Myocyte (in vitro differentiated cells): ENCODE results near the gene HPRT1. TPM values are rescaled to one million over a fixed set of nuclear protein-coding genes. Genes with fewer than 3 reads are reported as not detected.

ENCODE experiments used
- DNase-seq: peaks from one replicate; pipeline ENCODE4 v3.0.0-alpha.2; 2012; ENCODE audit warnings: low read depth
- microRNA counts: library from miRNA; unstranded; fragments of <30 nt; microRNA quantifications from one replicate; lab custom pipeline; 2016
- microRNA-seq: library from miRNA; unstranded; fragments of <30 nt; microRNA quantifications from one replicate; pipeline ENCODE4, GENCODE V29; 2016
- total RNA-seq: library from RNA; depleted of rRNA; stranded (reverse); fragments of >200 nt; gene quantifications from 2 replicates; pipeline ENCODE4 v1.2.3, GENCODE V29; 2014

Gene HPRT1
- total RNA-seq, 1 donor from 2014 or later, result 5.4 TPM

DNA sequence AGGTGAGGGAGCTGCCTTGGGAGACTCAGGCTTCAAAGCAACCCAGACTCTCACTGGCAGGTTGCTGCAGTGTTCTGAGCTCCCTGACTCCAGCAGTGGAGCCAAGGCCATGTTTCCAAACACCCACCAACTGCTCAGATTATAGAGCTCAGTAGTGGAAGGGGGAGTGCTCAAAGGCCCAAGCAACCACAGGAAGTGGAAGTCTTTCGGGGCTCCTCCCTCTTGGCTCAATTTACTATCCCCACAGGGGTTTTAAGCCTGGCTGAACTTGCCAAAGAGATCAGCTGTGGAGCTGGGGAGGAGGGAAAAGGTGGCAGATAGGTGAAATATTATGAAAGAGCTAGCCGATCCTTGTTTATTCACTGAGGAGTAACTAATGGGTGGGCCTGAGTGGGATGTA, 82.5 kb downstream of the HPRT1 start:
- peak; percentile 80 for DNase-seq

DNA sequence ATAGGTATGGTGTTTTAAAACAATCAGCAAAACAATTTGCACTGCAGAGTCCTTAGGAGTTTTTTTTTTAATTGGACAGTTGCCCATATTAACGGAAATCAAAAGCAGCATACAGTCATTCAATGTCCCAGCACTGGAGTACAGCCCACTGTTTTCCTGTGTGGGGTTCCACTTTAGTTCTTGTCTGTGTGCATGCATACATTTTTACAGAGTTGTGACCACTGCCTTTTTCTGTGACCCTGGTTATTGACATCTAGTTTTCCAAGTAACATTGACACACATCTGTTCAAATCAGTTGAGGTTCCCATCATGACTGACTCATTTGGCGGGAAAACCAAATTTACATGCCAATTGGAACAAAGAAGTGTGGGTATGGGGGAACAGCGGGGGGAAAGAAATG, 83.3 kb downstream of the HPRT1 start:
- DNase-seq, result no peak

DNA sequence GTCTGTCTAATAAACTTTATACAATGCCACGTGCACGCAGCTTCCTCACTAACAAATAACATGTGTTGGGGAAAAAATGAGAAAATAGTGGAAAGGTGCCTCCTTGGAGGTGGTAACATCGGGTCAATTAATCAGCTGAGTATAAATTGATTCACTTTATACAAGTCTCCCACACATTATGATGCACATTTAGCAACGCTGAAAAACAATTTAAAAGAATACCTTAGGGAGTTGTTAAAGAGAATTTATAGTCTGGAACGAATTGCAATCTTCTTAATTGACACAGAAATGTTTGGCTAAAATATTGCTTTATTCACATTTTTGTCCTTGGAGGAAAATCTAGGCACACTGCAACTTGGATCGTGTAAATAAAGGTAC, 84.2 kb downstream of the HPRT1 start:
- no peak for DNase-seq

DNA sequence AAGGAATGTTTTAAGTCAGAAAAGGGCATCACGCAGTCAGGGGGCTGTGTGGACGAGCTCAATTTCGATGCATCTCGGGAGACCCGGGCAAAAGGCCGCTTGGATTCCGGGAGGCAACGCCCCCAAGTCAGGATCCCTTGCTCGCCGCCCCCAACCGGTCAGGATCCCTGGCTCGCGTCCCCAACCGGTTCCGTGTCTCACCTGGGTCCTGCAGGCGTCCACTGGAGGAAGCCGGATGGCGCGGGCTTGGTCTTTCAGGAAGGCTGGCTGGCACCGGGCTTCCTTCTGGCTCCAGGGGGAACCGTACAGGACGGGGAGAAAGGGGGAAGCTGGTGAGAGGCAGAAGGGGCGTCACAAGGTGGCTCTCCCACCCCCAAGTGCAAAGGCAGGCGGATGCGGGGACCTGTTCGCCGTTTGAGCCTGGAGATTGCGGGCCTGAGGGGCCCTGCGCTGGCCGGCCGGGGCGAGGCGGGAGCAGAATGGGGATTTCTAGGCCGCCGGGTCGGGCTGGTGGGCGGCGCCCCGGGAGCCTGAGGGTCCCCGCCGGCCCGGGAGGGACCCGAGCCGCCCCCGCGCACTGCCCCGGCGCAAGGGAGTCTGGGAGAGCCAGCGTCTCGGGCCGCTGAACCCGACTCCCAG, 84.7 kb downstream of the HPRT1 start:
- no peak for DNase-seq

DNA sequence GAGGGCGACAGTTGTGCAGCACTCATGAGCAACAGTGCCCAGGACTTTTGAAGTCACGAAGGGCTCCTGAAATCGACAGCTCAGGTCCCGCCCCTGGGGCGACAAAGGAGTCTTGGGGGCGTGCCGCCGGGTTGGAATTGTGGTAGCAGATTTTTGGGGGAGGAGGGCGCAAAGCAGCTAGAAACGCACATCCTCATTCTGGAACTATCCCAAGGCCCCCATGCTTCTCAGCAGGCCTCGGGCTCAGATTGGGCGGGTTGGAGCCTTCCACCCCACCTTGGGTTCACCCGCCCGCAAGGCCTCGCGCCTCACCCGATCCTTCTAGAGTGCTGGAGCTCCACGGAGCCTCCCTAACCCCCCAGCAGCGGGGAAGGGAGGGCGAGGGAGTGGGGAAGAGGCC, 85.5 kb downstream of the HPRT1 start:
- no peak for DNase-seq

DNA sequence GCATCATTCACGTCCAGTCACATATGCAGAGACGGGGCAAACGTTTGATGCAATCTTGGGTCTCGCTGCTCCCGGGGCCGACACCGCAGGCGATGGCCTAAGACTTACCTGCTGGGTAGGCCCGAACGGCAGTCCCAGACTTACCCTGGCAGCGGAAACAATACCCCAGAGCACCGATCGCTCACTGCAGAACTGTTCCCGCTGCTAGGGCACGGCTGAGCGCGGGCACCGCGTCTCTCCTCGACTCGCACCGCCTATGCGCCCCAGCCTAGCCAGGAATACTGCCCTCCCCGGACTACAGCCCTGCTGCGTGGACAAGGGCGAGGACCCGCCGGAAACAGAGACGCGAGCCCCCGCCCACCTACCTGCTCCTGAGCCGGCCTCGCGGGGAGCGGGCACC, 86.2 kb downstream of the HPRT1 start:
- no peak for DNase-seq

DNA sequence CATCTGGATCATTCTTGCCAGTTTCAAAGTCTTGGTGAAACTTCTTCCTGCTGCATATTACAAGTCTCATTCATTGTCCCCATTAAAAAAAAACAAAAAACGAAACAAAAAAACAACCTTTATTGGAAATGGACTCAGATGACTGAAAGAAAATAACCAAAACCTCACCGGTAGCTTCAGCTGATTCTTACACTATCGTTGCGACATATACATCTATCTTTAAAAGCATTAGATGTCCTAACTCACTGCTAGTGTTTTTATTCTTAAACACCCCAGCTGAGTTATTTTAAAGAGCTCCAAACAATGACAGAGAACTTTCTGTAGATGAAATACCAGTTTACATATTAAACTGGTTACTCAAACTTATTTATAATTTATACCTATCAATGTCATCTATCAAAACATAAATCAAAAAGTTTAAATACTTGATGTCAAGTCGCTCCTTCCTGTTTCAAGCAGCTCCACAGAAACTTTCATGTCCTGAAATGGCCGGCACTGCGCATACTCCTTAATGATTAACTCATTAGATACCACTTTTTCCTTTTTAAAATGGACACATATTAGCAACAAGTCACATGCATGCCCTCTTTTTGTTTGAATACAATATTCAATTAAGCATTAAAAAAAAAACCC, 87.2 kb downstream of the HPRT1 start:
- peak; percentile 42 for DNase-seq

DNA sequence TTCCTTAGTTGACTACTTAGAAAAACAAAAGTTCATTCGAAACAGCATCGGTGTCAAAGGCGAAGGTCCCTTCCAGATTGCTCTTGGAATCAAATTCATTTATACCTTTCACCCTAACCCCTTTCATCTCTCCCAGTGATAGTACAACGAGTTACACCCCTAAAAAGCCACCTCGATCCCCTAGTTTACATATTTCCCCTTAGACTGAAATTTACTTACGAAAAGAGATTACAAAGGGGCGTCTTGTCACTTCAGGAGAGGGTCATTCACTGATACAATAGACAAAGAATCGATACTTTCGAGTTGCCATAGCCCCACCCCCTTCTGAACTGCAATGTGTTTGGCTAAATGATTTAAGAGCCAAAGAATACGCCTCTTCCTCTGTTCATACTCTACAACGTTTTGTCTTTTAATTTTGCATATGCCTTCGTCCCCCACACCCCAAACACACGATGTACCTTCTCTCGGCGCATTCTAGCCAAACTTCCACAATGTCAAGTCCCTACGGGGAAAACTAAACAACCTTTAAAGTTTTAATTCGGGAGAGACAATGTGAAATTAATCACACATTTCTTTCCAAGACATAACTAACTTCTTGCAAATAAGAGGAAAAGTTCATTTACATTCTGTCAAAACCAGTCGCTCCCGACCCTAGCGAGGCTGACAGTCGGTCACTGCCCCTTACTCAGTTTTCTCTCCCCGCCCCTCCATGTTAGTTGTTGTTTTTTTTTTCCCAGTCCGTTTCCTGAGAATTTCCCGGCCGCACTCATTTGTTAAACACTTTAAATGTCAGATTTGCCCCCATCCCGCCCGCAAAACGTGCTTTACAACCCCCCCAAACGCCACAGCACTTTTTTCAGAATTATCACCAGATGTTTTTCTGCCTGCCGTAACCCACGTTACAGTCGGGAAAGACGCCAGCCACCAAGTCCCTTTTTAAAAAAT, 88.6 kb downstream of the HPRT1 start:
- DNase-seq, result no peak

MicroRNAs encoded within 50 kb of the gene (microRNA counts, 767-probe panel; counts per million panel counts)
- not detected for microRNA hsa-miR-424-5p (lab: Ali Mortazavi, UCI)
- microRNA hsa-miR-450a-5p (lab: Ali Mortazavi, UCI), result 14,522 counts per million, percentile 83 among the panel's probes with 10 or more counts
- microRNA hsa-miR-450b-3p (lab: Ali Mortazavi, UCI), result not detected
- microRNA hsa-miR-450b-5p (lab: Ali Mortazavi, UCI), result not detected
- 13,859 counts per million, percentile 74 among the panel's probes with 10 or more counts for microRNA hsa-miR-503 (lab: Ali Mortazavi, UCI)
- microRNA hsa-miR-542-3p (lab: Ali Mortazavi, UCI), result 9,801 counts per million, percentile 34 among the panel's probes with 10 or more counts
- not detected for microRNA hsa-miR-542-5p (lab: Ali Mortazavi, UCI)

Small RNA genes within 50 kb of the gene (microRNA-seq; reads per million reads assigned to microRNA genes)
- gene MIR424 (72,086 reads per million, percentile 99 among the genes with 10 or more reads in this experiment), gene MIR450A1 (40.9 reads per million, percentile 45 among the genes with 10 or more reads in this experiment), gene MIR450A2 (58.6 reads per million, percentile 50 among the genes with 10 or more reads in this experiment), gene MIR450B (121 reads per million, percentile 58 among the genes with 10 or more reads in this experiment), gene MIR503 (2,026 reads per million, percentile 86 among the genes with 10 or more reads in this experiment), gene MIR542 (1,278 reads per million, percentile 83 among the genes with 10 or more reads in this experiment)

Other genes with a start within 250 kb of the HPRT1 start
- 0.75 and 1.4 TPM in 2 replicates for gene CCDC160, start 223.0 kb upstream of the HPRT1 start, total RNA-seq
- 20.9 and 21.3 TPM in 2 replicates for gene PHF6, start 86.9 kb upstream of the HPRT1 start, total RNA-seq
- 0.31 and 0.48 TPM in 2 replicates for gene PLAC1, start 198.3 kb downstream of the HPRT1 start, total RNA-seq